DMS153 (cell line): Measurements from ENCODE around the gene RFPL3.
"Not testable (repeated sequence)": the region's sequence is repeated elsewhere in the genome, so short reads cannot be mapped to it uniquely, and the experiment has no call there.

ENCODE experiments used
- DNase-seq: peaks from one replicate; lab custom pipeline; 2025; lab: John Stamatoyannopoulos, UW

The RFPL3 gene

GRCh38 chr22:32357567-32357966 lies at the start of gene RFPL3:
TSS of gene RFPL3 (plus strand) at chr22:32357867. CDS start at chr22:32358072, 205 bp downstream.
- DNase-seq: not testable (repeated sequence)

DNA sequence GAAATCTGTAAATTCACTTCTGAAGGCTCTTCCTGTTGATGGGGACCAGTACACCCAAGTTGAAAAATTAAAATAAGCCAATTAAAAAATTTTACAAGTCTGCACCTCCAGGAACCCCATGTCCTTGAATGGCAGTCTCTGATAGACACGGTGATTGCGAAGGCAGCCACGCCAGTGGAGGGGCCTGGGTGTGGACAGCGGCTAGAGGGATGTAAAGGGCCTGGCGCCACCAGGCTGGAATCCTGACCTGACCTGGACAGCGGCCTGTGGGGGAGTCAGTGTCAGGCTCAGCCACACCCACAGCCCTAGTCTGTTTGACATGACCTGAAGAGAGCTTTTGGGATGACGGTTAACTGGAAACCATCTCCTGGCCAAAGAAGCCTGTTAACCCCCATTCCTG lies 49.5 kb upstream of the RFPL3 start:
- no peak for DNase-seq

DNA sequence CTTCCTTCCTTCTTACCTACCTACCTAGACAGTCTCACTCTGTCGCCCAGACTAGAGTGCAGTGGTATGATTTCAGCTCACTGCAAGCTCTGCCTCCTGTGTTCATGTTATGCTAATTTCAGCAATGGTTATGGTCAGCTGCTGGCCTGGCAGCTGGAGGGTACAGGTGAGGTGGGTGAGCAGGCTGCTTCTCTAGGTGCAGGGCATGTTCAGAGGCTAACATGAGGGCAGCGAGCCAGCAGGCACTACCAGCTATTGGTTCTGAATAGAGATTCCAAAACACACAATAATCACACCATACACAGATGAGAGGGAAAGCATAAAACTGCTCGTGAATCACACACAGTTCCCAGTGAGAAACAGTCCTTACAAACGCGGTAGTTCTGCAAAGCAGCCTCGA lies 48.7 kb upstream of the RFPL3 start:
- no peak for DNase-seq

DNA sequence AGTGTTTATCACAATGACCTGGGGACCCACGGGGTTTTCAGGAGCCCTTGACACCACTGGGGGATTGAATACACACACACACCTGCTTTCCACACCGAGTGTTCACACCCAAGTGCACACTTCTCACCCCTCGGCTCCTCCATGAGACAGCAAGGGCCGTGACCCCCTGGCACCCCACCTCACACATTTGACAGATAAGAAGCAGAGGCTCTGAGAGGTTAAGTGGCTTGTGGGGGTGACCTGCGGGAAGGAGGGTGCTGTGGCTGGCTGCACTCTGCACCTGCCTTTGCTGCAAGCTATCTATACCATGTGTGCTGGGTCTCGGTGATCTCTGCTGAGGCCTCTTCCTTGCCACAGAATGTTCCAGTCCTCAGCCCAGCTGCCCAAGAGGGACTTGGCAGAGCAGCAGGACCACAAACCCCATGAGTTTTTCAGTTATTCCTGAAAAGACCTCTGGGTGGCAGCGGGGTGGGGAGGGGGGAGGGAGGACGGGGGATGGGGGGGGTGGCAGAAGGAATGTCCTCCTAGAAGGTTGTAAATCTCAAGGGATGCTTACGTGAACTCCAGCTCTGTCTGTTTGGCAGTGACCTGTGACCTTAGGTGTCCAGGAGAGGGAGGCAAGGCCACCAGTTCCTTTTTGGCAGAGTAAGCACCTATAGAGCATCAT lies 47.9 kb upstream of the RFPL3 start:
- DNase-seq: no peak

DNA sequence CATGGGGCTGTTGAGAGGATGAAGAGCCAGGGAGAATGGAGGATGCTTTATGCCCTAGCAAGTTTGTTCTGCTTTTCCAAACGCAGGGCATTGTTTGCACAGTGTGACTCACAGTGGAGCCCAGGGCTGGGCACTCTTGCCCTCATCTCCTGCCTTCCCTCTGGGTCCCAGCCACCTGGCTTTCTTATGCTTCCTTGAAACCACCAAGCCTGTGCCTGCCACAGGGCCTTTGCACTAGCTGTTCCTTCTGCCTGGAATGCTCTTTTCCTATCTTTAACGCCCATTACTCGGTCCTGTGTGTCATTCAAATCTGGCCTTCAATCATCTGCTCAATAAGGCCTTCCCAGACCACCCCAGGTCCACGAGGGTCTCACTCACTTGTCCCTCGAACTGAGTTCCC lies 46.9 kb upstream of the RFPL3 start:
- no peak for DNase-seq

- no peak for DNase-seq
Observed at GRCh38 chr22:32311551-32312071, 46.1 kb upstream of the RFPL3 start.

DNA sequence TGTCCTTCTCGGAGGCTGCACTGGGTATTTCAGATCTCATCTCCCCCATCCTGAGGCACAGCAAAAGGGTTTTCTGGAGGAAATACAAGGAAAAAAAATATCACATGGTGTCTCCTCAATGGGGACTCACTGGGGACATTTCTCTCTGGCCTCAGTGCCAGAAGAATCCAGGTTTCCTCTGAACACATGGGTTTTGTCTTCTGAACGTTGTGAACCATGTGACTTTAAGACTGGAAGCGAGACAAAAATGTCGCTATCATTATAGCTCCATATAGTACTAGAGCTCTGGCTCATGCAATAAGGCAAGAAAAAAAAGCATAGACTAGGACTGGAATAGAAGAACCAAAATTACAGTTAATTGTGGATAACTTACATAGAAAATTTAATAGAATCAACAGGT lies 44.9 kb upstream of the RFPL3 start:
- no peak for DNase-seq

GRCh38 chr22:32313532-32313931 lies 44.1 kb upstream of the RFPL3 start:
- no peak for DNase-seq

DNA sequence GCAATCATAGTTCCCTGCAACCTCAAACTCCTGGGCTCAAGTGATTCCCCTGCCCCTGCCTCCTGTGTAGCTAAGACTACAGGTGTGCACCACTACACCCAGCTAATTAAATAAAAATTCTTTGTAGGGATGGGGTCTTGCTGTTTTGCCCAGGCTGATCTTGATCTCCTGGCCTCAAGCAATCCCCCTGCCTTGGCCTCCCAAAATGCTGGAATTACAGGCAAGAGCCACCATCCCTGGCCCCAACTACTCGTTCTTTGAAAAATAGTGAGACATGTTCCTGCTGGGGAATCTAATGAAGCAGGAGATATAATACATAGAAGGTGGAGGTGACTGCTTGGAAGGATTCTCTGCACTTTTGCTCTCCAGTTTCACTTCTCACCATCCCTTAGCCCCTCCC lies 40.1 kb upstream of the RFPL3 start:
- DNase-seq: no peak

DNA sequence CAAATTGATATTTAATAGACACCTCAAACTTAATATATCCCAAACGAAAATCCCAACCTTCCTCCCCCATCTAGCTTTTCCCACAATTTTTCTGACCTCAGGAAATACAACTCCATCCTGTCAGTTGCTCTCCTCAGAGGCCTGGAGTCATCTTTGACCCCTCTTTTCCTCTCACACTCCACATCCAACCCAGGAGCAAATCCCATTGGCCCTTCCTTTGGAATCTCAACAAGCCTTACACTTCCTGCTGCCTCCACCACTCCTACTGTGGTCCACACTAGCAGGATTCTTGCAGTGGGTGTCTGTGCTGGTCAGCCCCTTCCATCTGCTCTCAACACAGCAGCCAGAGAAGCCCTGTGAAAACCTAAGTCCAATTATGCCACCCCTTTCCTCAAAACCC lies 39.3 kb upstream of the RFPL3 start:
- no peak for DNase-seq

DNA sequence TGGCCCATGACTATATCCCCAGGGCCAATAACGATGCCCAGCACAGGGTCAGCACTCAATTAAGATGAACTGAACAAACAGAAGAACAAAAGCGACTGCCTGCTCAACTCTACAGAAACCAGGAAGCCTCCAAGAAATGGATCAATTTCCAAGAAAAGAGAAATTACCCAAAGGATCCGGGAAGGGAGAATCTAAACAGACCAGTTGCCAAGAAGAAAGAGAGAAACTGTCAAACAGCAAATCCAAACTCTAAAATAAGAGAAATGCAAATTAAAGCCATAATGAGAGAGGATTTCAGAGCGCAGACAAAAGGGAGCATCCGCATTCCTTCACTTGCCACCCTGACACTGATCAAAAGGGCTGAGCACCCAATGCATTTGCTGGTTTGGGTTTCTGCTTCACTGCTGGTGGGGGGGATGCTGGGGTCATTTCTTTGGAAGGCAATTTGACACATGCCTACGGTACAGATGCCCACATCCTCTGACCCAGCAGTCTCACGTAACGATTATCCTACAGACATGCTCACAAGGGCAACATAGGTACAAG lies 37.7 kb upstream of the RFPL3 start:
- DNase-seq: no peak

DNA sequence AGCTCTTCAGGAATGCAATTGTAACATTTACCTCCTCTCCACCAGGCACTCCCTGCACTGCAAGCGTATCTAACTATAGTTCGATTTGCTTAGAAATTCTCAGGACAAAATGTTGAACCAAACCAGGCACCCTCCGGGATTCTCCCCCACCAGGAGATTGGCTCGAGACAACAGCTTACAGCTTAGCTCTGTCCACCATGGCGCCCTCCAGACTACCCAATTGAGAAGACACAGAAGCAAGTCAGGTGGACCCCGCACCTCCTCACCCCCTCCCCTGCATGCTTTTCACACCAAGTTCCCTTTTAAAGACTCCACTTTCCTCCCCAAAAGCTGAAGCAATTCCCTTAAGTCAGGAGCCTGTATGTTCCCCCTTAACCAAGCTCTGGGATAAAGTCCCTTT lies 34.7 kb upstream of the RFPL3 start:
- no peak for DNase-seq

DNA sequence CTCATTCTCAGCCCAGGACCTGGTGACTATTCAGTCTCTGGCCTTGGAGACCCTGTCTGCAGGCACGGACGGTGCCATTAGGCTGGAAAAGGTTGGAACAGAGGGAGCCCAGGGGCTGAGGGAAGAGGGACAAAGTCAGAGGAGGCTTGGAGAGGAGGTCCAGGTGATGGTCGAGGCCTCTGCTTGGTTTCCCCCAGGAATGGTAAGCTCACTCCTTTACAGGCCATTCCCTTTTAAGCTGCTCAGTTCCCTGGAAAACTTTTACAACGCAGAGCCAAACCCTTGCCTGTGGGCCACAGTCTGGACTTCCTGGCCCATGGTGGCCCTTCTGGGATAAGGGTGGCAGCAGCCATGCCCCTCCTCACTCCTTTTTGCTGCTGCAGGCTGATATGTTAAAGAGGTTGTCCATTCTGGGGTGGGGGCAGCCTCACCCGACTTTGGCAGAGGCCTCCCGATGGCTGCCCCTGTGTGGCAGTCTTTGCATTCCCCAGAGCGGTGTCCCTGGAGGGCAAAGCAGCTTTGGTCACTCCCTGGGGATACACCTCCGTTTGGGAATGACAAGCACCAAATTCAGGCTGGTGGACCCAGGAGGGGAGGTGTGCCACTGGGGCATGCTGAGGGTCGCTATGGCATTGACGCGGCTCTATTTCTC lies 34.0 kb upstream of the RFPL3 start:
- no peak for DNase-seq

DNA sequence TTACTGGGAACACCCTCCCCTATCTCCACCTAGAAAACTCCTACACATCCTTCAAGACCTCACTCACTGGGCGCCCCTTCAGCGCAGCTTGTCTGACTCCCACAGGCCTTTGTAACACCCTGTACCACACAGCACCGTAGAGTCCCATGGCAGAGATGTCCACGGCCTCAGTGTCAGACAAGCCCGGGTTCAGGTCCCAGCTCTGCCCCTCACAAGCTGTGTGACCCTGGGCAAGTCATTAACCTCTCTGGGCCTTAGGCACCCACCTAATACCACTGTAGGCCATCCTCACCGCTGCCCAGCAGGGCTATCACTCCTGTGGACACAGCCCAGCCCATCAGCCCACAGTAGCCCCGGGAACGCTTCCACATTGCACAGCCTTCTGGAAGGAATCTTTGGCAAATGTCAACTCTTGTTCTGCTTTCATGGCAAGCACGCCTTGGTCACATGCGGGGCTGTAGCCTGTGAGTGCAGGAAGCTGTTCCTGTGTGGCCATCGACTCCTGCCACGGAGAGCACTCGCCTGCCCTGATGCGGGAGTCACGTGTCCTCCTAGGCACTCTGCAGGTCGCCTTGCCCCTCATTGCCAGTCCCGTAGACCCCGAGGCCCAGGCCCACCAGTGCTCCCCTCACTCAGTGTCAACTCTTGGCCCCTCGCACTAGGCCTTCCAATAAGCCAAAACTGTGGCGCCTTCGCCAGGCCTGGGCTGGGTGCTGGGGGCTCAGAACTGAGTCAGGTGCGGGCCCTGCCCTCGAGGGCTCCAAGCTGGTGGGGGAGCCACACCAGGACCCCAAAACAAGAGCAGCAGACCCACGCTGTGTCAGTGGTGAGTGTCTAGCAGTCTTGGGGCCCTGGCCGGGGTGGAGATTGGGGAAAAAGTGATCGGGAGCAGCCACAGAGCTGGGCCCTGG lies 32.9 kb upstream of the RFPL3 start:
- DNase-seq: no peak

DNA sequence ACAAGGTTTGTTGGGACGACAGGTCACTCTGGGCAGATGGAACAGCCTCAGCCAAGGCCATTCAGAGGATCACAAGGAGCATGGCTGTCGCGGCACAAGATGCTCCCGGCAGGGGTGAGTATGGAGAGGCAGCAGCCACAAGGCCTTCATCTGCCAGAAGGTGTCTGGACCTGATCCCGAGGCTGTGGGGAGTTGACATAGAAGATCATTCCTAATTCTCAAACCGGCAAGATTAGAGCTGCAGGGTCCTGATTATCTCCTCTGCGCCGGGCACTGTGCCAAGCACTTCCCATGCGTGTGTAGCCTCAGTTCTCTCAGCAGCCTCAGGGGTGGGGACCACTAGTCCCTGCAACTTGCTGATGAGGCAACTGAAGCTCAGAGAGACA lies 32.3 kb upstream of the RFPL3 start:
- DNase-seq: no peak

GRCh38 chr22:32325811-32326237 lies 31.8 kb upstream of the RFPL3 start:
- no peak for DNase-seq

GRCh38 chr22:32326647-32327046 lies 31.0 kb upstream of the RFPL3 start:
- DNase-seq: no peak

- no peak for DNase-seq
Observed at GRCh38 chr22:32327066-32327465, 30.6 kb upstream of the RFPL3 start.

GRCh38 chr22:32327596-32328171 lies 30.0 kb upstream of the RFPL3 start:
- no peak for DNase-seq

DNA sequence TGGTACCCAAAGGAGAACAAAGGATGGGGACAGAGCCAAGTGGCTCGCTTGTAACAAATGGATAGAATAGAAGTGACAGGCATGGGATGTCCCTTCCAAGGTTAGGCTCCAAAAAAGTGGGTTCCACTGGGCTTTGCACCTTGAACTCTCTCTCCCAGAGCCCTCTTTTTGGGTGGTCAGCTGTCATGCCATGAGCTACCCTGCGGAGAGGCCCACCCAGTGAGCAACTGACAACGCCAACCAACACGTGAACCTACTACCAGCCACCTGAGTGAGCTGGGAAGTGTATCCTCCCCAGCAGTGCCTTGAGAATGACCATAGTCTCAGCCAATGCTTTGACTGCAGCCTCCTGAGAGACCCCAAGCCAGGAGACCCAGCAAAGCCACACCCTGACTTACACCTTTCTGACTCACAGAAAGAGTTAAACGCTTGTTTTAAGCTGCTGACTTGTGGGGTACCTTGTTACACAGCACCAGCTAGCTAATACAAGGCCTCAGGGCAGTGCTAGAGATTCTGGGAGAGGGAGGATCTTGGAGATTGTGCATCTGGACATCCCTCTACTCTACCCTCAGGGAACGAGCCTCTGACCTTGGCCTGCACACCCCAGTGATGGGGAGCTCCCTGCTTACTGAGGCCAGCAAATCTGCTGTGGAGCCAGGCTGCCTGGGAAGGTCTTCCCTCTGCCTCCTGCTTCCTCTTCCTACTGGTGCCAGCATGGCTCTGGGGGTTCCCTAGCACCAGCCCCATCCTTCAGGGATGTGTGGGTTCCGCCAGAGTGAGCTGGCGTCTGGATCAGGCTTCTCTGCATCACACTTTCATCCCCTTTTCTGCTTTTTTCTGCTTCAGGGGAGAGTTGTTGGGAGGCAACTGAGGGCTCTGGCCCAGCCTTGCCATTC lies 29.1 kb upstream of the RFPL3 start:
- no peak for DNase-seq

DNA sequence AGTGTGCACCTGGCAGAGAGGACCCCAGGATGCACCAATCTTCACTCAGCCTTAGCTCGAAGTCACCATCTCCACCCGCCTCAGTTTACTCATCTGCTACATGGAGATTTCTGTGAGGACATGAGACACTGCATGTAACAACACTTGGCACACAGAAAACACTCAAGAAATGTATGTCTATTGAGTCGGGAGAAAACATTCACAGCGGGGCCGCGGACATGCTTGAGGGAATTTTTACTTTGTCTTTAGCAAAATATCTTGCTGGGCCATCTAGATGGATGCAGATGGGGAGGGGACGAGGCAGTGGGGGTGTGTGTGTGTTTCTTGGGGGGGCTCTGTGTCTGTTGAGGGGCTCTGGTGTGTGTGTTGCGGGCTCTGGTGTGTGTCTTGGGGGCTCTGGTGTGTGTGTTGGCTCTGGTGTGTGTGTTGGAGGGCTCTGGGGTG lies 28.4 kb upstream of the RFPL3 start:
- DNase-seq: no peak
